ENCODE results near the gene ANKFN1.

Gene ANKFN1

GRCh38 chr17:56152874-56153602, at the start of gene ANKFN1:
Gene ANKFN1, plus strand, starts transcription at chr17:56153475. Its CDS starts 59,193 bp downstream, at chr17:56212668.
- DNase-seq (ENCODE audit: low read depth in 2 of 2), result no peak

GRCh38 chr17:56108811-56109284, 44.4 kb upstream of the ANKFN1 start:
- no peak for DNase-seq (ENCODE audit: low read depth in 2 of 2)

- no peak for DNase-seq (ENCODE audit: low read depth in 2 of 2)
Observed at GRCh38 chr17:56109836-56110235, 43.4 kb upstream of the ANKFN1 start.

- DNase-seq (ENCODE audit: low read depth in 2 of 2), result no peak
Observed at GRCh38 chr17:56110463-56111135, 42.7 kb upstream of the ANKFN1 start.

- no peak for DNase-seq (ENCODE audit: low read depth in 2 of 2)
Observed at GRCh38 chr17:56111706-56112485, 41.4 kb upstream of the ANKFN1 start.

GRCh38 chr17:56113486-56113885, 39.8 kb upstream of the ANKFN1 start:
- DNase-seq (ENCODE audit: low read depth in 2 of 2), result no peak

- no peak for DNase-seq (ENCODE audit: low read depth in 2 of 2)
Observed at GRCh38 chr17:56114469-56114868, 38.8 kb upstream of the ANKFN1 start.

- no peak for DNase-seq (ENCODE audit: low read depth in 2 of 2)
Observed at GRCh38 chr17:56119191-56119590, 34.1 kb upstream of the ANKFN1 start.

- no peak for DNase-seq (ENCODE audit: low read depth in 2 of 2)
Observed at GRCh38 chr17:56119936-56120335, 33.3 kb upstream of the ANKFN1 start.

- DNase-seq (ENCODE audit: low read depth in 2 of 2), result no peak
Observed at GRCh38 chr17:56121191-56122051, 31.9 kb upstream of the ANKFN1 start.

- DNase-seq (ENCODE audit: low read depth in 2 of 2), result no peak
Observed at GRCh38 chr17:56125830-56126819, 27.1 kb upstream of the ANKFN1 start.

GRCh38 chr17:56130026-56130425, 23.2 kb upstream of the ANKFN1 start:
- no peak for DNase-seq (ENCODE audit: low read depth in 2 of 2)

- DNase-seq (ENCODE audit: low read depth in 2 of 2), result no peak
Observed at GRCh38 chr17:56130631-56131030, 22.6 kb upstream of the ANKFN1 start.

- DNase-seq (ENCODE audit: low read depth in 2 of 2), result no peak
Observed at GRCh38 chr17:56131431-56131830, 21.8 kb upstream of the ANKFN1 start.

- no peak for DNase-seq (ENCODE audit: low read depth in 2 of 2)
Observed at GRCh38 chr17:56136301-56136700, 17.0 kb upstream of the ANKFN1 start.

GRCh38 chr17:56141046-56141839, 12.0 kb upstream of the ANKFN1 start:
- DNase-seq (ENCODE audit: low read depth in 2 of 2), result no peak

GRCh38 chr17:56142325-56142724, 10.9 kb upstream of the ANKFN1 start:
- no peak for DNase-seq (ENCODE audit: low read depth in 2 of 2)

- DNase-seq (ENCODE audit: low read depth in 2 of 2), result no peak
Observed at GRCh38 chr17:56142781-56143180, 10.5 kb upstream of the ANKFN1 start.

- DNase-seq (ENCODE audit: low read depth in 2 of 2), result no peak
Observed at GRCh38 chr17:56144223-56144622, 9.1 kb upstream of the ANKFN1 start.
